K562 (cell line): ENCODE results near the gene JUP. TPM values are rescaled to one million over a fixed set of nuclear protein-coding genes. Genes with fewer than 3 reads are reported as not detected.

Experiments used
- ATAC-seq: fragments of 200-7000 bp; cut with Tn5 transposase; 3 replicates; pipeline ENCODE4 v1.9.1; 2020; ENCODE audit warnings: moderate library complexity
- BruUV-seq: library from RNA; stranded (reverse); fragments of 400-500 nt; replicated peaks from 2 replicates; lab custom pipeline; 2021; lab: Mats Ljungman, UMichigan
- CTCF ChIA-PET: fragments of 300-600 bp; formaldehyde crosslinking; extraction: SDS; loops from one replicate; lab custom pipeline; 2021; ENCODE audit warnings: low intra/inter-chr PET ratio; lab: Yijun Ruan, JAX
- POLR2A ChIA-PET: fragments of 300-600, 350-650 bp; sonication (Branson Sonifier 250); formaldehyde crosslinking; extraction: SDS; loops from one replicate; lab custom pipeline; 2021; ENCODE audit warnings: antibody characterized with exemption, inconsistent platforms; lab: Yijun Ruan, JAX
- DNase-seq, 4 experiments: peaks; one replicate each; pipeline versions ENCODE4 v3.0.0 to v3.0.0-alpha.2; 2011 to 2018; ENCODE audit warnings: low spot score in 3 of 4, mixed read lengths in 3 of 4; ENCODE audit errors: extremely low read depth in 1 of 4
- FAIRE-seq: peaks from 2 replicates; lab custom pipeline; 2011; peaks lifted over from hg19 to GRCh38; lab: Jason Lieb, UNC
- H2AFZ ChIP-seq: 2 replicates; pipeline ENCODE4 v1.6.0; 2011; ENCODE audit warnings: low read depth, low read length, control low read depth, inconsistent platforms
- H3K27ac ChIP-seq: fragments of 200-600 bp; 3 replicates; pipeline ENCODE4 v1.8.0; 2011; ENCODE audit warnings: low read depth, mild to moderate bottlenecking, control low read depth, inconsistent platforms, low read length, moderate library complexity, mixed read lengths; ENCODE audit errors: extremely low read depth
- H3K27me3 ChIP-seq, 2 experiments: fragments of 300-600 bp in 1 of 2; 2 replicates in 1 of 2; 3 replicates in 1 of 2; pipeline versions ENCODE4 v1.6.0 to v1.8.0; 2011; ENCODE audit warnings: inconsistent platforms in 2 of 2, low read length in 2 of 2, mild to moderate bottlenecking in 1 of 2, mixed read lengths in 1 of 2, moderate library complexity in 1 of 2; ENCODE audit not compliant: control insufficient read depth in 2 of 2, insufficient read depth in 2 of 2
- H3K36me3 ChIP-seq: fragments of 300-600 bp; 3 replicates; pipeline ENCODE4 v1.8.0; 2011; ENCODE audit warnings: mild to moderate bottlenecking, low read length, inconsistent platforms; ENCODE audit not compliant: control insufficient read depth, insufficient read depth
- H3K4me1 ChIP-seq, 2 experiments: fragments of 200-600 bp in 1 of 2; replicated peaks in 1 of 2; 2 replicates in 1 of 2; 3 replicates in 1 of 2; pipeline versions ENCODE4 v1.5.1 to v1.8.0; 2011; ENCODE audit warnings: inconsistent platforms in 2 of 2, low read length in 2 of 2, mild to moderate bottlenecking in 1 of 2, mixed read lengths in 1 of 2, moderate library complexity in 1 of 2; ENCODE audit not compliant: control insufficient read depth in 2 of 2, insufficient read depth in 2 of 2
- H3K4me2 ChIP-seq: 2 replicates; pipeline ENCODE4 v1.6.1; 2011; ENCODE audit warnings: low read length, control low read depth, inconsistent platforms, mixed read lengths; ENCODE audit not compliant: insufficient read depth
- H3K4me3 ChIP-seq: fragments of 200-600 bp; sonication (generic), shearing (Covaris generic); 2 replicates; pipeline ENCODE4 v1.5.1; 2016; ENCODE audit warnings: control low read depth, inconsistent platforms
- H3K79me2 ChIP-seq: fragments of 200-600 bp; 3 replicates; pipeline ENCODE4 v1.8.0; 2011; ENCODE audit warnings: low read length, inconsistent platforms; ENCODE audit not compliant: control insufficient read depth, insufficient read depth
- H3K9ac ChIP-seq, 2 experiments: 2 replicates each; pipeline versions ENCODE4 v1.6.0 to v1.6.1; 2011; ENCODE audit warnings: low read depth in 2 of 2, low read length in 2 of 2, control low read depth in 1 of 2, inconsistent platforms in 1 of 2, mild to moderate bottlenecking in 1 of 2, mixed read lengths in 1 of 2; ENCODE audit not compliant: insufficient read depth in 1 of 2
- H3K9me1 ChIP-seq: one replicate; pipeline ENCODE4 v1.6.0; 2011; ENCODE audit warnings: inconsistent platforms, mild to moderate bottlenecking, low read length, moderate library complexity; ENCODE audit not compliant: control insufficient read depth, insufficient read depth
- H3K9me3 ChIP-seq: replicated peaks from 2 replicates; pipeline ENCODE4 v1.5.1; 2011; ENCODE audit warnings: low read depth, low read length, inconsistent platforms; ENCODE audit not compliant: control insufficient read depth, insufficient read depth
- H4K20me1 ChIP-seq: replicated peaks from 2 replicates; pipeline ENCODE4 v1.6.1; 2011; ENCODE audit warnings: low read length, inconsistent platforms, mixed read lengths; ENCODE audit not compliant: control insufficient read depth, insufficient read depth
- AFF1 ChIP-seq, 2 experiments: fragments of 450-650 bp; IDR thresholded peaks; 2 replicates each; pipeline ENCODE4 v1.6.1; 2018; ENCODE audit warnings: mild to moderate bottlenecking in 2 of 2, low read depth in 1 of 2; ENCODE audit not compliant: partially characterized antibody in 2 of 2
- BACH1 ChIP-seq: fragments of 200-800 bp; sonication (Bioruptor generic); IDR thresholded peaks from 2 replicates; pipeline ENCODE4 v1.6.1; 2016; ENCODE audit warnings: missing genetic modification characterization, missing compliant biosample characterization
- CAMTA2 ChIP-seq: fragments of 250-450 bp; sonication (Bioruptor Pico); conservative IDR thresholded peaks from 2 replicates; pipeline ENCODE4 v1.5.1; 2022
- CBX2 ChIP-seq: fragments of 200-600 bp; sonication (generic); IDR thresholded peaks from one replicate; pipeline ENCODE4 v1.6.1; 2012; ENCODE audit warnings: mild to moderate bottlenecking, low read length, inconsistent platforms; ENCODE audit not compliant: insufficient read depth, poor library complexity, severe bottlenecking
- CEBPB ChIP-seq: fragments of 450-650 bp; IDR thresholded peaks from 2 replicates; pipeline ENCODE4 v1.6.1; 2016; ENCODE audit warnings: missing genetic modification characterization, missing compliant biosample characterization
- ETV5 ChIP-seq: sonication (generic); formaldehyde crosslinking; IDR thresholded peaks from 2 replicates; pipeline ENCODE4 v1.4.0; 2020; ENCODE audit warnings: low read depth, mild to moderate bottlenecking, missing genetic modification reagents
- NCOA6 ChIP-seq: fragments of 450-650 bp; IDR thresholded peaks from 2 replicates; pipeline ENCODE4 v1.6.1; 2017; ENCODE audit warnings: mild to moderate bottlenecking
- POLR3G ChIP-seq: IDR thresholded peaks from 2 replicates; pipeline ENCODE4 v1.6.1; 2011; ENCODE audit not compliant: insufficient read length, insufficient replicate concordance; ENCODE audit errors: extremely low read depth
- TCF15 ChIP-seq: fragments of 250-450 bp; sonication (Bioruptor Pico); IDR thresholded peaks from 2 replicates; pipeline ENCODE4 v1.8.0; 2022; ENCODE audit warnings: moderate library complexity, mild to moderate bottlenecking, inconsistent platforms
- TEAD1 ChIP-seq, 2 experiments: fragments of 450-650 bp in 1 of 2; sonication (generic) in 1 of 2; formaldehyde crosslinking; IDR thresholded peaks; 2 replicates each; pipeline versions ENCODE4 v1.4.0 to v1.8.0; 2020 to 2022; ENCODE audit warnings: mild to moderate bottlenecking in 2 of 2, missing genetic modification reagents in 1 of 2
- ZNF165 ChIP-seq: fragments of 250-450 bp; sonication (Bioruptor Pico); IDR thresholded peaks from 2 replicates; pipeline ENCODE4 v1.4.0; 2020; ENCODE audit warnings: borderline replicate concordance
- ZNF436 ChIP-seq: fragments of 250-450, 450-650 bp; sonication (Bioruptor Pico); formaldehyde crosslinking; IDR thresholded peaks from 2 replicates; pipeline ENCODE4 v1.7.0; 2020; ENCODE audit warnings: mild to moderate bottlenecking
- ZNF644 ChIP-seq: fragments of 200-800 bp; sonication (Bioruptor generic); IDR thresholded peaks from 2 replicates; pipeline ENCODE4 v1.6.1; 2016; ENCODE audit warnings: low read depth, missing genetic modification characterization, missing compliant biosample characterization
- WGBS: fragments of 100-300 bp; shearing (Covaris generic); methylation state at CpG from one replicate; pipeline ENCODE4 v1.1.6; 2016; ENCODE audit warnings: low coverage, mixed read lengths; ENCODE audit not compliant: insufficient coverage; ENCODE audit errors: missing lambda C conversion rate; 5-methylcytosine and 5-hydroxymethylcytosine counted together
- in situ Hi-C: fragments of 300-500 bp; cut with MboI; formaldehyde crosslinking; loops from 4 replicates; pipeline ENCODE4 v1.15.0; 2018; ENCODE audit warnings: inconsistent platforms, mixed read lengths
- intact Hi-C: fragments of 100-400 bp; cut with micrococcal nuclease; formaldehyde crosslinking; loops from 2 replicates; pipeline ENCODE4 v1.14.2; 2022
- polyA plus RNA-seq, 8 experiments: library from polyadenylated mRNA; depleted of rRNA in 4 of 8; stranded (reverse) in 5 of 8; unstranded in 3 of 8; fragments of >200 nt; fragmentation: Nextera tagmentation in 2 of 8; fragmentation: Illumina TruSeq in 1 of 8; extraction: Ambion mirVana in 2 of 8; extraction: Trizol in 1 of 8; gene quantifications; 2 replicates each; pipeline versions ENCODE4 v1.2.1 to v1.2.3, GENCODE V29; 2011 to 2014; ENCODE audit warnings: inconsistent platforms in 1 of 8, missing spikeins in 1 of 8
- total RNA-seq, 7 experiments: library from RNA; depleted of rRNA in 6 of 7; stranded (reverse); fragments of >200 nt in 6 of 7; fragmentation: Illumina TruSeq in 2 of 7; extraction: Trizol in 2 of 7; gene quantifications; 2 replicates each; pipeline versions ENCODE4 v1.2.1 to v1.2.3, GENCODE V29; 2011 to 2021; ENCODE audit warnings: low replicate concordance in 1 of 7
- TF ChIP-seq, protein P1 (sequence below): fragments of 250-450 bp; sonication (Bioruptor Pico); IDR thresholded peaks from 2 replicates; pipeline ENCODE4 v1.5.0; 2021
- TF ChIP-seq, protein P2 (sequence below): sonication (generic); formaldehyde crosslinking; IDR thresholded peaks from 2 replicates; pipeline ENCODE4 v1.5.0; 2020; ENCODE audit warnings: missing genetic modification reagents

The JUP gene
- total and polyA plus RNA-seq, 9 of the 15 experiments (the other 6 are each of a cell fraction or from before 2014, with no cell fraction given): 6.4 to 177 (median 31.2) TPM

DNA sequence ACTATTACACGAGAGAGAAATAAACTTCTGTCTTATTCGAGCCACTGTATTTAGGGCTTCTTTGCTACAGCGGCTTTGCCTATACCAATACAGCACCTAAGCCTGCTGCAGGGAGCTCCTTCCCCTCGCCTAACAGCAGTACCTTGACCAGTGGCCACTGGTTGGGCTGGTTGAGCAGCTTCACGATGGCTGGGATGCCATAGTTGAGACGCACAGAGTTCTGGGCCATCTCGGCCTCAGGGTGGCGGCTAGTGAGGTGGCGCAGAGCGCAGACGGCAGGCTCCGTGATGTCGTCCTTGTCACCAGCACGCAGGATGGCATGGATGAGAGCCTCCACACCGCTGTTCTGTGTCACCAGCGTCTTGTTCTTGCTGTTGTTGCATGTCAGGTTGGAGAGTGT lies 23.7 kb downstream of the JUP start (continued):
- TF ChIP-seq ZNF436 (CRISPR knock-in tag) (no peak), POLR3G (no peak), CAMTA2 (CRISPR knock-in tag) (no peak)

- no peak for FAIRE-seq
- H3K4me3 ChIP-seq: no peak overlapping the region
- peaks cover 87% of the 10 kb centered on the region for H3K36me3 ChIP-seq
- ChIA-PET POLR2A (interaction anchor here (0.6 to 1.8 kb wide), 4 partner anchors 14 to 82 kb away, joined by 3 to 7 read pairs (median 3); no protein-coding TSS in a partner anchor), CTCF (no interaction called here)
- 96% methylated on average over 6 of the region's 6 CpGs for WGBS
- no peak overlapping the region for H3K9ac ChIP-seq
- H3K27ac ChIP-seq: no peak overlapping the region
- H3K4me2 ChIP-seq: no peak overlapping the region
- no TSS peak for BruUV-seq
- no peaks in the 10 kb centered on the region for H4K20me1 ChIP-seq
- in situ Hi-C loops: no loop called here
- DNase-seq: no peak
- ATAC-seq: no peak
- H3K9me3 ChIP-seq: no peaks in the 10 kb centered on the region
- no peak overlapping the region for H2AFZ ChIP-seq
- H3K9me1 ChIP-seq: no peaks in the 10 kb centered on the region
- H3K27me3 ChIP-seq: no peaks in the 10 kb centered on the region
- no peaks in the 10 kb centered on the region for H3K79me2 ChIP-seq
- intact Hi-C loops: no loop called here
- H3K4me1 ChIP-seq: peaks cover 0 to 3% of the 10 kb centered on the region in 2 experiments; a peak in 2 of 5 replicates
- TF ChIP-seq ZNF165 (CRISPR knock-in tag): no peak
- no peak for TF ChIP-seq TEAD1 (CRISPR knock-in tag; IDR thresholded peaks at IDR 0.05)
- TF ChIP-seq ETV5 (CRISPR knock-in tag): no peak
- TF ChIP-seq BACH1 (tag): no peak
- TF ChIP-seq CEBPB (tag): no peak
- TF ChIP-seq, protein P1, sequence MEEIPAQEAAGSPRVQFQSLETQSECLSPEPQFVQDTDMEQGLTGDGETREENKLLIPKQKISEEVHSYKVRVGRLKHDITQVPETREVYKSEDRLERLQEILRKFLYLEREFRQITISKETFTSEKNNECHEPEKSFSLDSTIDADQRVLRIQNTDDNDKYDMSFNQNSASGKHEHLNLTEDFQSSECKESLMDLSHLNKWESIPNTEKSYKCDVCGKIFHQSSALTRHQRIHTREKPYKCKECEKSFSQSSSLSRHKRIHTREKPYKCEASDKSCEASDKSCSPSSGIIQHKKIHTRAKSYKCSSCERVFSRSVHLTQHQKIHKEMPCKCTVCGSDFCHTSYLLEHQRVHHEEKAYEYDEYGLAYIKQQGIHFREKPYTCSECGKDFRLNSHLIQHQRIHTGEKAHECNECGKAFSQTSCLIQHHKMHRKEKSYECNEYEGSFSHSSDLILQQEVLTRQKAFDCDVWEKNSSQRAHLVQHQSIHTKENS (CRISPR knock-in tag): no peak
- TF ChIP-seq AFF1 (IDR thresholded peaks at IDR 0.05; ENCODE audit: low read depth in 1 of 2, partially characterized antibody in 2 of 2): no peak
- no peak for TF ChIP-seq ZNF644 (tag)
- no peak for TF ChIP-seq TCF15
- TF ChIP-seq, protein P2, sequence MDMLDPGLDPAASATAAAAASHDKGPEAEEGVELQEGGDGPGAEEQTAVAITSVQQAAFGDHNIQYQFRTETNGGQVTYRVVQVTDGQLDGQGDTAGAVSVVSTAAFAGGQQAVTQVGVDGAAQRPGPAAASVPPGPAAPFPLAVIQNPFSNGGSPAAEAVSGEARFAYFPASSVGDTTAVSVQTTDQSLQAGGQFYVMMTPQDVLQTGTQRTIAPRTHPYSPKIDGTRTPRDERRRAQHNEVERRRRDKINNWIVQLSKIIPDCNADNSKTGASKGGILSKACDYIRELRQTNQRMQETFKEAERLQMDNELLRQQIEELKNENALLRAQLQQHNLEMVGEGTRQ (CRISPR knock-in tag): no peak
- no peak for TF ChIP-seq NCOA6
- no peak for TF ChIP-seq CBX2
Observed at GRCh38 chr17:41762391-41762790, 24.1 kb downstream of the JUP start.
